Measurements from ENCODE around the gene PID1.

GRCh38 chr2:229132236-229132635, 138.9 kb downstream of the PID1 start:
- TF ChIP-seq CTCF (IDR thresholded peaks at IDR 0.05) (no peak), EZH2 (IDR thresholded peaks at IDR 0.05; ENCODE audit: borderline replicate concordance, insufficient read depth, low read depth, low read length, poor library complexity, severe bottlenecking) (no peak)
